WTC11 (cell line): ENCODE data around the gene PEAR1.

Experiments used
- CTCF ChIP-seq: fragments of 200-600 bp; IDR thresholded peaks from 2 replicates; pipeline ENCODE4 v1.8.0; 2022; ENCODE audit warnings: antibody characterized with exemption
- ERG ChIP-seq: fragments of 250-450 bp; sonication (Bioruptor Pico); IDR thresholded peaks from 2 replicates; pipeline ENCODE4 v1.8.0; 2021; ENCODE audit warnings: mild to moderate bottlenecking
- IRF1 ChIP-seq: sonication (generic); formaldehyde crosslinking; IDR thresholded peaks from 2 replicates; pipeline ENCODE4 v1.8.0; 2023; ENCODE audit warnings: missing genetic modification reagents
- MAX ChIP-seq: sonication (generic); formaldehyde crosslinking; IDR thresholded peaks from 2 replicates; pipeline ENCODE4 v1.8.0; 2022; ENCODE audit warnings: mild to moderate bottlenecking, missing genetic modification reagents
- SP1 ChIP-seq: sonication (generic); formaldehyde crosslinking; conservative IDR thresholded peaks from 2 replicates; pipeline ENCODE4 v1.8.1; 2022; ENCODE audit warnings: missing genetic modification reagents
- USF2 ChIP-seq: sonication (generic); formaldehyde crosslinking; IDR thresholded peaks from 2 replicates; pipeline ENCODE4 v1.8.1; 2023; ENCODE audit warnings: mild to moderate bottlenecking, missing genetic modification reagents, moderate library complexity

- no peak for TF ChIP-seq MAX (CRISPR knock-in tag)
- TF ChIP-seq CTCF, result no peak
- no peak for TF ChIP-seq IRF1
- TF ChIP-seq ERG (CRISPR knock-in tag), result no peak
- no peak for TF ChIP-seq SP1 (CRISPR knock-in tag)
- TF ChIP-seq USF2 (CRISPR knock-in tag), result no peak
Measured at GRCh38 chr1:156912310-156912709, 18.8 kb downstream of the PEAR1 start.
